Activated CD4-positive, alpha-beta T cell treated with anti-CD3 and anti-CD28 coated beads, Interleukin-10, Interleukin-2, amounts not matched to agents 100 ng/mL and 50 ng/mL, durations not matched to agents 16 hours and 8 hours (primary cell): ENCODE results near the gene KCNJ3.
"Not testable (repeated sequence)": the region's sequence is repeated elsewhere in the genome, so short reads cannot be mapped to it uniquely, and the experiment has no call there.

Experiments used
- DNase-seq: peaks from one replicate; pipeline ENCODE4 v3.0.0-alpha.2; 2020

Gene KCNJ3

DNA sequence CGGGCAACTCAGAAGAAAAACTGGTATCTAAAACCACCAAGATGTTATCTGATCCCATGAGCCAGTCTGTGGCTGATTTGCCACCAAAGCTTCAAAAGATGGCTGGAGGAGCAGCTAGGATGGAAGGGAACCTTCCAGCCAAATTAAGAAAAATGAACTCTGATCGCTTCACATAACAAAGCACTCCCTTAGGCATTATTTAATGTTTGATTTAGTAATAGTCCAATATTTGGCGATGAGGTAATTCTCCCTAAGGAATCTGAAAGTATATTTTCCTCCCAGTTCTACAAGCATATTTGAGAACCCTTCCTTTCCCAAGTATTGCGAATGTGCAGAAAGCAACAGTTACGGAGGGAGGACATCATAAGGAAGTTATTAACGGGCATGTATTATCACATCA is 156.6 kb downstream of the KCNJ3 start:
- no peak for DNase-seq

DNA sequence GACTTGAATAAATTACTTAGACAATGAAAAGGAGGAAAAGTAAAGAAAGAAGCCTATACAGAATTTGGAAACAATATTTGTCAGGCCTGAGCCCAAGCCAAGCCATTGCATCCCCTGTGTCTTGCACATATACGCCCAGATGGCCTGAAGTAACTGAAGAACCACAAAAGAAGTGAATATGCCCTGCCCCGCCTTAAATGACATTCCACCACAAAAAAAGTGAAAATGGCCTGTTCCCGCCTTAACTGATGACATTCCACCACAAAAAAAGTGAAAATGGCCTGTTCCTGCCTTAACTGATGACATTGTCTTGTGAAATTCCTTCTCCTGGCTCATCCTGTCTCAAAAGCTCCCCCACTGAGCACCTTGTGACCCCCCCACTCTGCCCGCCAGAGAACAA is 168.7 kb downstream of the KCNJ3 start:
- DNase-seq: not testable (repeated sequence)

DNA sequence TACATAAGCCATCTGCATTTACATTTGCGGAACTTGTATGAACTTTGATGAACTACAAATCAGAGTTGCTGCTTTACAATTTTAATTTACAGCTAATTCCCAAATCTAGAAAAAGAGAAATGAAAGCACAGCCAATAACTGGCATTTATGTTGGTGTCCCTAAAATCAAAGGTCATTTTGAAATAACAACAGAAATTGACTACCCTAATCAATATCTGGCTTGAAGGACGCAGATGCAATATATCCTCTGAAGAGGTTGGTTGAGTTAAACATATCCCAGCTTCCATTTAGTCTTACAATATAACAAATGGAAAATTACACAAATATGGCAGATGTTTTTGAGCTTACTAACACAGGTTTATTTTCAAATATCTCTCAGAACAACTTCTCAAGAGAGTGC is 177.5 kb downstream of the KCNJ3 start:
- DNase-seq: no peak

DNA sequence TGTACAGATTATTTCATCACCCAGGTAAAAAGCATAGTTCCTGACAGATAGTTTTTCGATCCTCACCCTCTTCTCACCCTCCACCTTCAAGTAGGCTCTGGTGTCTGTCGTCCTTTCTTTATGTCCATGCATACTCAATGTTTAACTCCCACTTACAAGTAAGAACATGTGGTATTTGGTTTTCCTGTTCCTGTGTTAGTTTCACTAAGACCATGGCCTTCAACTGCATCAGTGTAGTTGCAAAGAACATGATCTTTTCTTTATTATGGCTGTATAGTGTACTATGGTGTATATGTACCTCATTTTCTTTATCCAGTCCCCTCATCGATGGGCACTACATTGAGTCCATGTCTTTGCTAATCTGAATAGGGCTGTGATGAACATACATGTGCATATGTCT is 184.2 kb downstream of the KCNJ3 start:
- DNase-seq: no peak

DNA sequence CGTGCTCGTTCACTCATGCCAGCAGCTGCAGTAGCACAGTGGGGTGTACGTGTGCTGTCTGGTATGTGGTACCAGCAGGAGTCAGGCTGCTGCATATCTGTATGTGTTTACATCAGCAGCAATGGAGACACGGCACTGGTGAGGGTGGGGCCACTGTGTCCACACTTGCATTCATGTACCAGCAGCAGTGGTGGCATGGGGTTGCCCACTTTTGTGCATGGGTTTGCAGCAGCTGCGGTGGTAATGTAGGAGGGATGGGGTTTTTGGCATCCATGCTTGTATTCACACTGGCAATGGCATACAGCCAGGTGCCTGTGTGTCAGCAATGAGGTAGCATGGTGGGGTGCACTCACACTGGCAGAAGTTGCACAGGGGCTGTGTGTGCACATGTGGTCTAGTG is 187.8 kb downstream of the KCNJ3 start:
- DNase-seq: no peak

DNA sequence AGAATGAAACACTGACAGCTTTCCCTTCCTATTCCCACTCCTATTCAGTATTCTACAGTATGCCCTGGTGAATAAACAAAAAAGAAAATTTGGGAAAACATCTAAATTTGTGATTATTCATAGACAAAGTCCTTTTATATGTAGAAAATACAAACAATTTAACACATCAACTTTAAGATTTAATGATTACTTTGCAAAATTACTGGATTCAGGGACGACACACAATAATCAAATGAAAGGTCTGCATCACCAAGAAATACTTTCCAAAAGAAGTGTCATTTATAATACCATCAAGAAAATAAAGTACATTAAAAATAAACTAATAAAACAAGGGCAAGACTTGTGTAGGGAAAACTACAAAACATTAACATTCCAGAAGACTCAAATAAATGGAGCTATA is 199.8 kb downstream of the KCNJ3 start:
- no peak for DNase-seq

DNA sequence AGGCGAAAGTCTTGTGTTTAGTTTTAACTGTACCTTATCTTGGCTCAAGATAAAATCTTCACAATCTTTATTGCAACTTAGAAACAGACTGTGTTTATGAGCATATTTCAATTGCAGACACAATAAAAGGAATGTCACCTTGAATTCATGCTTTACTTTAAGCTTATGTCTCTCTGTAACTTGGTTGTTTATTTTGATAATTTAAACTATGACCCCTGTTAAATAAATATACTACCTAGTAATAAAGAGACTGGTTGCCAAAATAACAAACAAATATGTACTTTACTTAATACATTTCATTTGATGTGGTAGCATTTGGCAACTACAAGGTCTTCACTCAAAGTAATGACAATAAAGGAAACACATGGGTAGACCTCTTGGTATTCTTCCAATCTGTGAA is 202.6 kb downstream of the KCNJ3 start:
- DNase-seq: no peak
